Activated T-cell treated with anti-CD3 and anti-CD28 coated beads, Interleukin-2, amount 50 U/mL, for 4 hours (primary cell): Measurements from ENCODE around the gene UGT1A6. TPM values are rescaled to one million over a fixed set of nuclear protein-coding genes. Genes with fewer than 3 reads are reported as not detected.

Source experiments
- ATAC-seq, 2 donors: fragments of 200-7000 bp; cut with Tn5 transposase; one replicate each; pipeline ENCODE4 v1.10.0; 2021
- DNase-seq: peaks from one replicate; pipeline ENCODE4 v3.0.0-alpha.2; 2020
- H3K27me3 Mint-ChIP-seq: one replicate; pipeline ENCODE4 v1.8.0; 2021; ENCODE audit warnings: low read depth, mixed read lengths
- H3K36me3 Mint-ChIP-seq: one replicate; pipeline ENCODE4 v1.8.0; 2022; ENCODE audit warnings: mixed read lengths; ENCODE audit not compliant: insufficient read depth
- H3K4me1 Mint-ChIP-seq: one replicate; pipeline ENCODE4 v1.8.0; 2021; ENCODE audit warnings: low read depth, mixed read lengths
- H3K4me3 Mint-ChIP-seq: one replicate; pipeline ENCODE4 v1.8.0; 2021; ENCODE audit warnings: mild to moderate bottlenecking, moderate library complexity, mixed read lengths
- H3K9me3 Mint-ChIP-seq: one replicate; pipeline ENCODE4 v1.8.0; 2021; ENCODE audit warnings: mixed read lengths
- total RNA-seq, 3 donors: library from RNA; stranded (reverse); gene quantifications; one replicate each; pipeline ENCODE4 v1.2.1, GENCODE V29; 2021

UGT1A6 gene
- total RNA-seq, 3 donors from 2014 or later = 0.24 TPM; not detected in 2

DNA sequence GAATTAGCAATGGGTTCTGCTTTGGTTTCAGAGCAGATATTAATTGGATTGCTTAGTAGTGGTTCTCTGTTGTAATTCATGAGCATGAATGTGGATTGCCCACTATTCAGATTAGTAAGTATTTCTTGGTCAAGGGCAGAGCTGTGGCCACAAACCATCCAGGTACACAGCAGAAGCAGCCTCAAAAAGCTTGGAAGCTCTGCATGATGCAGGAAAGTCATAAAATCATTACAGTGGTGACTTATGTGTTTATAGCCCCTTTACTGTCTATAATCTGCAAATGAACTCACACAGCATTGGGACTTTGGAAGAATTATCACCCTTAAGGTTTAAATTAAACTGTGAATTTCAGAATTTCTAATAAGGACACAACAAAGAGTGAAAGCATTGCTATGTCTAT, 65.5 kb downstream of the UGT1A6 start:
- peaks cover 11% of the 10 kb centered on the region for H3K27me3 Mint-ChIP-seq
- no peak overlapping the region for H3K4me3 Mint-ChIP-seq
- no peaks in the 10 kb centered on the region for H3K4me1 Mint-ChIP-seq
- no peak for ATAC-seq
- no peak for DNase-seq
- no peaks in the 10 kb centered on the region for H3K9me3 Mint-ChIP-seq
- no peaks in the 10 kb centered on the region for H3K36me3 Mint-ChIP-seq

DNA sequence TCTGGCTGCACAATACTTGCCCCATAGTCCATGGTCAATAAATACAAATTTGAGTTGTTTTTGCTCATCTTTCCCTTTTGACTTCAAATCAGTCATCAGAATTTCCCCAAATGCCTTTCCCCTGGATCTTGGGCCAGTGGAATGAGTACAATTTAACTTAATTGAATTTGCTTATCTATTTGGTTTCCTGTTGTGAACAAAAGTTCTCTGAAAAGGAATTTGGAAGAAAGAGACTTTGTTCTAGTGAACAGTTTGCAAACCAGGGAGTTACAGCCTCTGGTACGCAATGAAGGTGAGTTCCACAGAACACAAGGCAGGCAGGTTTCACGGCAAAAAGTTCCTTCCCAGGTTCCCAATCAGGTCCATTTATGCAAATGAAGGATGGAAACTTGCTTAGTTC, 66.2 kb downstream of the UGT1A6 start:
- H3K9me3 Mint-ChIP-seq = no peaks in the 10 kb centered on the region
- DNase-seq = no peak
- no peaks in the 10 kb centered on the region for H3K36me3 Mint-ChIP-seq

GRCh38 chr2:233760043-233760442, 67.4 kb downstream of the UGT1A6 start, which contains the start of gene UGT1A1:
TSS of gene UGT1A1 (plus strand) at chr2:233760270. CDS start at chr2:233760288, 18 bp downstream.
- H3K27me3 Mint-ChIP-seq = peaks cover 16% of the 10 kb centered on the region
- no peaks in the 10 kb centered on the region for H3K36me3 Mint-ChIP-seq
- H3K9me3 Mint-ChIP-seq = no peaks in the 10 kb centered on the region
- no peak for ATAC-seq
- no peak within 1 kb of the TSS for H3K4me3 Mint-ChIP-seq
- no peaks in the 10 kb centered on the region for H3K4me1 Mint-ChIP-seq
- DNase-seq = no peak

More for the DNA sequence above, 66.2 kb downstream of the UGT1A6 start:
- ATAC-seq = no peak
- Mint-ChIP-seq H3K27me3 (peaks cover 11% of the 10 kb centered on the region), H3K4me3 (no peak overlapping the region), H3K4me1 (no peaks in the 10 kb centered on the region)

DNA sequence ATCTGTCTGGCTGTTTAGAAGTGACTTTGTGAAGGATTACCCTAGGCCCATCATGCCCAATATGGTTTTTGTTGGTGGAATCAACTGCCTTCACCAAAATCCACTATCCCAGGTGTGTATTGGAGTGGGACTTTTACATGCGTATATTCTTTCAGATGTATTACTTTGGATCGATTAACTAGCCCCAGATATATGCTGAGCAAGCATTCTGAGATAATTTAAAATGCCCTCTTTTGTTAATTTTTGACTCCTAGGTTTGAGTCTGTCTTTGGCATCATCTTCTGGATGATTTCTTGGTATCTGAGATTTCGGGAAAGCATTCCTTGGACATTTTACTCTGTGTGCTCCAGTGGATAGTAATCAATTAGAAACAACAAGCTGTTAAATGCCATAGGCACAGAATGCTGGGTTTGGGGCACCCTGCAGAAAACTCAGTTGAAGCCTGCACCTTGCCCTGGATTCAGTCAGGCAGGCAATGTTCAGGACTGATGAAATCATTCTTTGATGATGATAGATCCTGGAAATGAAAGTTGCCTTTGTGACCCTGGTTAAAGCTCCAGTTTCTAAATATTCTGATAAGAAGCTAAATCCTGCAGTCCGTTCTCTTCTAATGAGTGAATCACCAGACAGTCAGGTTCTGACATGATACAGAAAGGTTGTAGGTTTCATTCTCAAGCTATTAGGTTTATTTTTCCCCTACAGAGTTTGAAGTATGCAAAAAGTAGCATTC, 68.5 kb downstream of the UGT1A6 start:
- Mint-ChIP-seq H3K4me3 (no peak overlapping the region), H3K27me3 (peaks cover 22% of the 10 kb centered on the region), H3K9me3 (no peaks in the 10 kb centered on the region), H3K4me1 (no peaks in the 10 kb centered on the region), H3K36me3 (no peaks in the 10 kb centered on the region)
- ATAC-seq (no peak), DNase-seq (no peak)

DNA sequence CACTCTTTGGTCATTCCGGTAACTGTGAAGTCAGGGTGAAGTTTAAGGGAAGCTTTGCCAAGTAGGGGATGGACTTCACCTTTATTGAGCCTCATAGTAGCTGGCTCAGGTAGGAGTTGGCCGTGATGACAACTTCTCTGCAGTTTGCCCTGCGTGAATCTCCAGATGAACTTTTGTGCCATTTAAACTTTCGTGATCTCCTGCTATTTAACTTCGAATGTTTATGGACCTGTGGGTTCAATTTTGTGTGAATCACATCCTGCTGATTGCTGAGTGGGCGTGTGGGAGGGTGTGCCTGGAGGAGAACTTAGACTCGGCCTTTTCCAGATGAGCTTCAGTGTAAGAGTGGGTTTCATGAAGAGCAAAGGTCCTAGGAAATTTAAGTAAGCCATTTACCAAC, 71.6 kb downstream of the UGT1A6 start:
- no peak overlapping the region for H3K4me3 Mint-ChIP-seq
- H3K9me3 Mint-ChIP-seq = no peaks in the 10 kb centered on the region
- ATAC-seq (no peak), DNase-seq (no peak)
- H3K4me1 Mint-ChIP-seq = no peaks in the 10 kb centered on the region
- peaks cover 35% of the 10 kb centered on the region for H3K27me3 Mint-ChIP-seq
- H3K36me3 Mint-ChIP-seq = no peaks in the 10 kb centered on the region

GRCh38 chr2:233764761-233765160, 72.1 kb downstream of the UGT1A6 start:
- Mint-ChIP-seq H3K4me3 (no peak overlapping the region), H3K36me3 (no peaks in the 10 kb centered on the region), H3K27me3 (peaks cover 38% of the 10 kb centered on the region), H3K4me1 (no peaks in the 10 kb centered on the region), H3K9me3 (no peaks in the 10 kb centered on the region)
- DNase-seq = no peak
- ATAC-seq = no peak

- ATAC-seq (no peak), DNase-seq (no peak)
- no peaks in the 10 kb centered on the region for H3K4me1 Mint-ChIP-seq
- H3K4me3 Mint-ChIP-seq = no peak overlapping the region
- peaks cover 38% of the 10 kb centered on the region for H3K27me3 Mint-ChIP-seq
- no peaks in the 10 kb centered on the region for H3K36me3 Mint-ChIP-seq
- H3K9me3 Mint-ChIP-seq = no peaks in the 10 kb centered on the region
These were observed 73.7 kb downstream of the UGT1A6 start for GRCh38 chr2:233766416-233766815.

DNA sequence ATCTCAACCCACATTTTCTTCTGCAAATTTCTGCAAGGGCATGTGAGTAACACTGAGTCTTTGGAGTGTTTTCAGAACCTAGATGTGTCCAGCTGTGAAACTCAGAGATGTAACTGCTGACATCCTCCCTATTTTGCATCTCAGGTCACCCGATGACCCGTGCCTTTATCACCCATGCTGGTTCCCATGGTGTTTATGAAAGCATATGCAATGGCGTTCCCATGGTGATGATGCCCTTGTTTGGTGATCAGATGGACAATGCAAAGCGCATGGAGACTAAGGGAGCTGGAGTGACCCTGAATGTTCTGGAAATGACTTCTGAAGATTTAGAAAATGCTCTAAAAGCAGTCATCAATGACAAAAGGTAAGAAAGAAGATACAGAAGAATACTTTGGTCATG, 75.4 kb downstream of the UGT1A6 start:
- H3K4me1 Mint-ChIP-seq = no peaks in the 10 kb centered on the region
- H3K36me3 Mint-ChIP-seq = no peaks in the 10 kb centered on the region
- DNase-seq (no peak), ATAC-seq (no peak)
- H3K9me3 Mint-ChIP-seq = no peaks in the 10 kb centered on the region
- H3K27me3 Mint-ChIP-seq = peaks cover 38% of the 10 kb centered on the region
- H3K4me3 Mint-ChIP-seq = no peak overlapping the region

GRCh38 chr2:233769260-233769659, 76.6 kb downstream of the UGT1A6 start:
- no peak for DNase-seq
- Mint-ChIP-seq H3K9me3 (no peaks in the 10 kb centered on the region), H3K27me3 (peaks cover 30% of the 10 kb centered on the region), H3K4me3 (no peak overlapping the region), H3K4me1 (no peaks in the 10 kb centered on the region), H3K36me3 (no peaks in the 10 kb centered on the region)
- no peak for ATAC-seq

- Mint-ChIP-seq H3K27me3 (peaks cover 13% of the 10 kb centered on the region), H3K4me3 (no peak overlapping the region), H3K9me3 (peaks cover under 1% of the 10 kb centered on the region), H3K36me3 (no peaks in the 10 kb centered on the region), H3K4me1 (no peaks in the 10 kb centered on the region)
- no peak for ATAC-seq
- no peak for DNase-seq
These were observed 79.5 kb downstream of the UGT1A6 start for GRCh38 chr2:233772153-233772552.

- ATAC-seq = no peak
- H3K27me3 Mint-ChIP-seq = peaks cover 11% of the 10 kb centered on the region
- no peaks in the 10 kb centered on the region for H3K36me3 Mint-ChIP-seq
- DNase-seq = no peak
- peaks cover 4% of the 10 kb centered on the region for H3K9me3 Mint-ChIP-seq
- H3K4me3 Mint-ChIP-seq = no peak overlapping the region
- no peaks in the 10 kb centered on the region for H3K4me1 Mint-ChIP-seq
These were observed 79.9 kb downstream of the UGT1A6 start for GRCh38 chr2:233772583-233772982.

DNA sequence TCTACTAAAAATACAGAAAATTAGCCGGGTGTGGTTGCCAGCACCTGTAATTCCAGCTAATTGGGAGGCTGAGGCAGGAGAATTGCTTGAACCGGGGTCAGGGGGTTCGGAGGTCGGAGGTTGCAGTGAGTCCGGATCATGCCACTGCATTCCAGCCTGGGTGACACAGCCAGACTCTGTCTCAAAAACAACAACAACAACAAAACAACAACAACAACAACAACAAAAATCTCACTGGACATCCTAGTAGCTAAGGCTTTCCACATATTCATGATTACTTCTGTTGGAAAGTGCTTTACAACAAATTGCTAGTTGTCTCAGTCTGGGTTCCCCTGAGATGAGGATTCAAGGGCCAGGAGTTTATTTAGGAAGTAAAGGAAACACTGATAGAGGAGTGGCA, 81.2 kb downstream of the UGT1A6 start:
- DNase-seq (no peak), ATAC-seq (no peak)
- Mint-ChIP-seq H3K36me3 (no peaks in the 10 kb centered on the region), H3K27me3 (peaks cover 16% of the 10 kb centered on the region), H3K4me3 (no peak overlapping the region), H3K4me1 (no peaks in the 10 kb centered on the region), H3K9me3 (peaks cover 4% of the 10 kb centered on the region)

GRCh38 chr2:233775414-233775813, 82.7 kb downstream of the UGT1A6 start:
- peaks cover 4% of the 10 kb centered on the region for H3K9me3 Mint-ChIP-seq

GRCh38 chr2:233778030-233778429, 85.3 kb downstream of the UGT1A6 start, which contains the start of gene MROH2A:
TSS of gene MROH2A (plus strand) at chr2:233778330. CDS start at chr2:233779359, 1,029 bp downstream.
- H3K36me3 Mint-ChIP-seq = no peaks in the 10 kb centered on the region
- peaks cover 4% of the 10 kb centered on the region for H3K9me3 Mint-ChIP-seq
- DNase-seq (no peak), ATAC-seq (no peak)
- no peaks in the 10 kb centered on the region for H3K4me1 Mint-ChIP-seq
- H3K27me3 Mint-ChIP-seq = peaks cover 15% of the 10 kb centered on the region
- no peak within 1 kb of the TSS for H3K4me3 Mint-ChIP-seq

More at GRCh38 chr2:233775414-233775813, 82.7 kb downstream of the UGT1A6 start:
- Mint-ChIP-seq H3K4me1 (no peaks in the 10 kb centered on the region), H3K36me3 (no peaks in the 10 kb centered on the region), H3K4me3 (no peak overlapping the region), H3K27me3 (peaks cover 11% of the 10 kb centered on the region)
- ATAC-seq (no peak), DNase-seq (no peak)

DNA sequence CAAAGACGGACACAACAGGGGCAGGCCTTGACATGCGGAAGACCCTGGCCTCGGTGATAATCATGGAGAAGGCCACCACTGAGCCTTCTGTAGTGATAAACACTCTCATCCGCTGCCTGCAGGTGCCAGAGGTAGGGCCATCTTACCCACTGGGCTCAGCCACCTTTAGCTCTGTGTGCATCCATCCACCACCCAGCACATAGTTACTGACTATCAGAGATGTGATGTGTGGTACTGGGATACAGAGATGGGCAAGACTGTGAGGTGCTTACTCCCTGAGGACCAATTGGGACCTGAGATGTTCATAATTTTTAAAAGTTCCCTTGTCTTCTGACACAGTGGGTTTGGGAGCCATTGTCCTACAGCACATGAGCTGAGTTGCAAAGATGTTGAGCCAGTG, 87.0 kb downstream of the UGT1A6 start:
- DNase-seq (no peak), ATAC-seq (no peak)
- no peaks in the 10 kb centered on the region for H3K36me3 Mint-ChIP-seq
- no peaks in the 10 kb centered on the region for H3K4me1 Mint-ChIP-seq
- peaks cover 4% of the 10 kb centered on the region for H3K9me3 Mint-ChIP-seq
- no peak overlapping the region for H3K4me3 Mint-ChIP-seq
- H3K27me3 Mint-ChIP-seq = peaks cover 23% of the 10 kb centered on the region
